Body of pancreas (tissue), 4 donors: ENCODE results near the gene GALT. TPM values are rescaled to one million over a fixed set of nuclear protein-coding genes. Genes with fewer than 3 reads are reported as not detected.

Experiments used
- ATAC-seq: fragments of 150-250 bp; one replicate; pipeline ENCODE4 v1.9.1; 2016
- DNase-seq, 4 donors: peaks; one replicate each; pipeline ENCODE4 v3.0.0-alpha.2; 2019
- H3K27ac ChIP-seq, 4 donors: fragments of 200-600 bp; sonication (generic); 1 replicate in 3 of 4; 2 replicates in 1 of 4; pipeline versions ENCODE4 v1.5.1 to v1.6.1; 2016 to 2019; ENCODE audit warnings: mild to moderate bottlenecking in 1 of 4, mixed read lengths in 1 of 4, moderate library complexity in 1 of 4
- H3K27me3 ChIP-seq, 2 donors: fragments of 200-600 bp; sonication (generic); one replicate each; pipeline ENCODE4 v1.6.0; 2016; ENCODE audit warnings: mild to moderate bottlenecking in 1 of 2
- H3K36me3 ChIP-seq, 2 donors: fragments of 200-600 bp; sonication (generic); replicated peaks in 1 of 2; 2 replicates each; pipeline ENCODE4 v1.5.1; 2016; ENCODE audit warnings: low read depth in 2 of 2; ENCODE audit not compliant: insufficient read depth in 1 of 2
- H3K4me1 ChIP-seq: fragments of 200-600 bp; sonication (generic); one replicate; pipeline ENCODE4 v1.6.0; 2016
- H3K4me3 ChIP-seq, 2 donors: fragments of 200-600 bp; sonication (generic); 1 replicate in 1 of 2; 2 replicates in 1 of 2; pipeline ENCODE4 v1.5.1; 2016 to 2019
- H3K9me3 ChIP-seq, 3 donors: fragments of 200-600 bp; sonication (generic); 1 replicate in 2 of 3; 2 replicates in 1 of 3; pipeline ENCODE4 v1.5.1; 2016
- CTCF ChIP-seq, 7 experiments: fragments of 450-650 bp in 4 of 7; fragments of 200-600 bp in 3 of 7; sonication (generic) in 3 of 7; IDR thresholded peaks; one replicate each; pipeline ENCODE4 v1.5.1; 2016 to 2019; ENCODE audit warnings: antibody characterized with exemption in 7 of 7
- POLR2A ChIP-seq, 3 donors: fragments of 450-650 bp; IDR thresholded peaks; one replicate each; pipeline ENCODE4 v1.6.1; 2016; ENCODE audit warnings: antibody characterized with exemption in 3 of 3, mild to moderate bottlenecking in 2 of 3
- WGBS, 2 donors: methylation state at CpG; one replicate each; pipeline ENCODE4 v1.1.5; 2017; 5-methylcytosine and 5-hydroxymethylcytosine counted together
- intact Hi-C: fragments of 100-400 bp; cut with DNase I; formaldehyde crosslinking; loops from one replicate; pipeline ENCODE4 v1.15.1; 2023
- total RNA-seq, 2 donors: library from RNA; depleted of rRNA; stranded (reverse); fragments of >200 nt; gene quantifications; one replicate each; pipeline ENCODE4 v1.1.0, GENCODE V29; 2016

The GALT gene
- 10 to 100 TPM; 31.6 to 33.2 TPM for total RNA-seq

GRCh38 chr9:34646211-34647083, at the start of gene GALT:
TSS of gene GALT (plus strand) at chr9:34646675. CDS start at chr9:34646705, 30 bp downstream.
- Histone ChIP-seq H3K36me3 (no peaks in the 10 kb centered on the region), H3K27ac (peak within 1 kb of the TSS; percentile 63 to 86 (median 82)), H3K4me3 (peak within 1 kb of the TSS; percentile 45 to 58), H3K27me3 (no peaks in the 10 kb centered on the region), H3K9me3 (no peaks in the 10 kb centered on the region), H3K4me1 (peaks cover 47% of the 10 kb centered on the region)
- peak; percentile 93 to 96 (median 94) for DNase-seq
- intact Hi-C loops: no loop called here
- peak; percentile 87 for ATAC-seq
- TF ChIP-seq CTCF (IDR thresholded peaks at IDR 0.05) (peak in 6 of 7 experiments; percentile 6 to 61 (median 42)), POLR2A (IDR thresholded peaks at IDR 0.05) (peak; percentile 39 to 75 (median 72))
- WGBS, 2 donors: 5 to 39% methylated on average over 4 to 43 of the region's 43 CpGs

GRCh38 chr9:34599546-34599945, 46.9 kb upstream of the GALT start:
- Histone ChIP-seq H3K9me3 (no peaks in the 10 kb centered on the region), H3K27ac (no peak overlapping the region), H3K4me3 (no peak overlapping the region), H3K36me3 (no peaks in the 10 kb centered on the region), H3K27me3 (no peaks in the 10 kb centered on the region), H3K4me1 (no peaks in the 10 kb centered on the region)
- ATAC-seq (no peak), DNase-seq (no peak)
- intact Hi-C loops: loop anchor here (10.0 kb wide), 1 partner anchor 165 kb away; no protein-coding TSS in a partner anchor
- 14 to 25% methylated on average over 1 of the region's 1 CpG for WGBS, 2 donors
- TF ChIP-seq POLR2A (IDR thresholded peaks at IDR 0.05) (no peak), CTCF (IDR thresholded peaks at IDR 0.05) (no peak)

- TF ChIP-seq CTCF (IDR thresholded peaks at IDR 0.05) (no peak), POLR2A (IDR thresholded peaks at IDR 0.05) (no peak)
These were observed 45.6 kb upstream of the GALT start for GRCh38 chr9:34600908-34601307.

GRCh38 chr9:34601937-34602573, 44.4 kb upstream of the GALT start:
- no peaks in the 10 kb centered on the region for H3K4me1 ChIP-seq
- WGBS, 2 donors: 51 to 52% methylated on average over 6 of the region's 6 CpGs
- no peak overlapping the region for H3K27ac ChIP-seq
- DNase-seq (no peak), ATAC-seq (no peak)
- no peak overlapping the region for H3K4me3 ChIP-seq
- no peaks in the 10 kb centered on the region for H3K9me3 ChIP-seq
- H3K27me3 ChIP-seq: no peaks in the 10 kb centered on the region
- TF ChIP-seq POLR2A (IDR thresholded peaks at IDR 0.05): no peak
- no peak for TF ChIP-seq CTCF (IDR thresholded peaks at IDR 0.05)
- no peaks in the 10 kb centered on the region for H3K36me3 ChIP-seq
- intact Hi-C loops: no loop called here

More at GRCh38 chr9:34600908-34601307, 45.6 kb upstream of the GALT start:
- no peak overlapping the region for H3K27ac ChIP-seq
- ATAC-seq (no peak), DNase-seq (no peak)
- H3K4me3 ChIP-seq: no peak overlapping the region
- H3K36me3 ChIP-seq: no peaks in the 10 kb centered on the region
- no peaks in the 10 kb centered on the region for H3K4me1 ChIP-seq
- no peaks in the 10 kb centered on the region for H3K27me3 ChIP-seq
- H3K9me3 ChIP-seq: no peaks in the 10 kb centered on the region
- WGBS, 2 donors: 0 to 14% methylated on average over 1 of the region's 1 CpG
- intact Hi-C loops: no loop called here
